Keratinocyte (primary cell): ENCODE results near the gene GZMM. TPM values are rescaled to one million over a fixed set of nuclear protein-coding genes. Genes with fewer than 3 reads are reported as not detected.

Experiments used
- DNase-seq: peaks from one replicate; pipeline ENCODE4 v3.0.0-alpha.2; 2011; ENCODE audit warnings: low read depth, missing footprints, low spot score
- FAIRE-seq: peaks from 2 replicates; lab custom pipeline; 2011; peaks lifted over from hg19 to GRCh38; lab: Jason Lieb, UNC
- H2AFZ ChIP-seq: 2 replicates; pipeline ENCODE4 v1.6.0; 2012; ENCODE audit warnings: low read length, control low read depth, inconsistent platforms; ENCODE audit not compliant: control insufficient read depth
- H3K27ac ChIP-seq: 2 replicates; pipeline ENCODE4 v1.5.1; 2011; ENCODE audit warnings: low read length; ENCODE audit not compliant: control insufficient read depth, insufficient read depth
- H3K27me3 ChIP-seq: 3 replicates; pipeline ENCODE4 v1.6.0; 2011; ENCODE audit warnings: low read length; ENCODE audit not compliant: control insufficient read depth, insufficient read depth; ENCODE audit errors: extremely low read depth
- H3K36me3 ChIP-seq, 2 experiments: 2 replicates in 1 of 2; 3 replicates in 1 of 2; pipeline ENCODE4 v1.5.1; 2011; ENCODE audit warnings: low read length in 2 of 2, mild to moderate bottlenecking in 1 of 2; ENCODE audit not compliant: control insufficient read depth in 2 of 2, insufficient read depth in 2 of 2; ENCODE audit errors: extremely low read depth in 1 of 2
- H3K4me1 ChIP-seq: 3 replicates; pipeline ENCODE4 v1.5.1; 2011; ENCODE audit warnings: low read length; ENCODE audit not compliant: control insufficient read depth, insufficient read depth; ENCODE audit errors: extremely low read depth
- H3K4me2 ChIP-seq: 3 replicates; pipeline ENCODE4 v1.6.0; 2011; ENCODE audit warnings: low read depth, low read length; ENCODE audit not compliant: control insufficient read depth, insufficient read depth; ENCODE audit errors: extremely low read depth
- H3K4me3 ChIP-seq, 3 experiments: fragments of 200-600 bp in 1 of 3; sonication (generic) in 1 of 3; 2 replicates in 2 of 3; 3 replicates in 1 of 3; pipeline ENCODE4 v1.5.1; 2011 to 2016; ENCODE audit warnings: low read length in 3 of 3, mild to moderate bottlenecking in 3 of 3, control low read depth in 2 of 3, inconsistent platforms in 1 of 3, low read depth in 1 of 3, mixed read lengths in 1 of 3, mixed run types in 1 of 3, moderate library complexity in 1 of 3; ENCODE audit not compliant: control insufficient read depth in 2 of 3, insufficient read depth in 2 of 3; ENCODE audit errors: extremely low read depth in 1 of 3
- H3K79me2 ChIP-seq: 2 replicates; pipeline ENCODE4 v1.6.0; 2012; ENCODE audit warnings: low read length; ENCODE audit not compliant: control insufficient read depth, insufficient read depth
- H3K9ac ChIP-seq: 3 replicates; pipeline ENCODE4 v1.6.0; 2011; ENCODE audit warnings: low read length; ENCODE audit not compliant: control insufficient read depth, insufficient read depth; ENCODE audit errors: extremely low read depth
- H3K9me1 ChIP-seq: 3 replicates; pipeline ENCODE4 v1.6.0; 2011; ENCODE audit warnings: low read length; ENCODE audit not compliant: control insufficient read depth, insufficient read depth; ENCODE audit errors: extremely low read depth
- H3K9me3 ChIP-seq: 2 replicates; pipeline ENCODE4 v1.5.1; 2012; ENCODE audit warnings: low read depth, low read length; ENCODE audit not compliant: control insufficient read depth
- H4K20me1 ChIP-seq: 3 replicates; pipeline ENCODE4 v1.6.0; 2011; ENCODE audit warnings: low read length; ENCODE audit not compliant: control insufficient read depth, insufficient read depth; ENCODE audit errors: extremely low read depth
- CTCF ChIP-seq, 3 experiments: IDR thresholded peaks in 1 of 3; conservative IDR thresholded peaks in 1 of 3; optimal IDR thresholded peaks in 1 of 3; 2 replicates in 2 of 3; 3 replicates in 1 of 3; pipeline versions ENCODE3 to v1.5.1; 2011; ENCODE audit warnings: low read length in 3 of 3, mild to moderate bottlenecking in 3 of 3, moderate library complexity in 2 of 3, control low read depth in 1 of 3, inconsistent platforms in 1 of 3; ENCODE audit not compliant: insufficient read depth in 2 of 3; ENCODE audit errors: extremely low read depth in 1 of 3
- EZH2 ChIP-seq: IDR thresholded peaks from one replicate; pipeline ENCODE4 v1.6.1; 2012; ENCODE audit warnings: inconsistent platforms, mild to moderate bottlenecking, low read length, moderate library complexity
- dilution Hi-C: fragments of 300-500 bp; cut with MboI; formaldehyde crosslinking; loops from one replicate; pipeline ENCODE4 v1.7.0; 2020; ENCODE audit warnings: low sequenced_read_pairs; ENCODE audit not compliant: extremely low pct_ligation_motif_present
- polyA plus RNA-seq, 5 experiments: library from polyadenylated mRNA; depleted of rRNA in 3 of 5; stranded (reverse) in 3 of 5; stranded (forward) in 1 of 5; unstranded in 1 of 5; fragments of >200 nt; gene quantifications; 1 replicate in 1 of 5; 2 replicates in 3 of 5; 3 replicates in 1 of 5; pipeline versions ENCODE4 v1.2.1 to v1.2.3, GENCODE V29; 2011 to 2012; ENCODE audit warnings: missing spikeins in 2 of 5, low read depth in 1 of 5, low replicate concordance in 1 of 5

The GZMM gene
- polyA plus RNA-seq, 1 donor (not counting 4 experiments of a cell fraction or from before 2014, with no cell fraction given) = not detected

GRCh38 chr19:579111-579841 lies 35.4 kb downstream of the GZMM start:
- H3K27ac ChIP-seq = no peak overlapping the region
- no peaks in the 10 kb centered on the region for H3K27me3 ChIP-seq
- H3K4me3 ChIP-seq = no peak overlapping the region
- no peak overlapping the region for H3K4me2 ChIP-seq
- H4K20me1 ChIP-seq = peaks cover 57% of the 10 kb centered on the region
- dilution Hi-C loops = no loop called here
- H3K9ac ChIP-seq = no peak overlapping the region
- peaks cover 27 to 31% of the 10 kb centered on the region in 2 experiments for H3K36me3 ChIP-seq
- H3K4me1 ChIP-seq = peaks cover 27% of the 10 kb centered on the region
- no peak overlapping the region for H2AFZ ChIP-seq
- no peaks in the 10 kb centered on the region for H3K9me1 ChIP-seq
- TF ChIP-seq CTCF (optimal IDR thresholded peaks at IDR 0.05 in 1 of 3, IDR thresholded peaks at IDR 0.05 in 1 of 3, conservative IDR thresholded peaks at IDR 0.05 in 1 of 3; ENCODE audit: extremely low read depth in 1 of 3, insufficient read depth in 2 of 3, low read length in 3 of 3) (no peak), EZH2 (no peak)
- H3K9me3 ChIP-seq = no peaks in the 10 kb centered on the region
- DNase-seq (no peak), FAIRE-seq (no peak)
- peaks cover 72% of the 10 kb centered on the region for H3K79me2 ChIP-seq

GRCh38 chr19:579842-580155 lies 35.9 kb downstream of the GZMM start:
- H3K4me3 ChIP-seq = no peak overlapping the region
- no peaks in the 10 kb centered on the region for H3K9me1 ChIP-seq
- H3K4me2 ChIP-seq = no peak overlapping the region
- H3K9ac ChIP-seq = no peak overlapping the region
- H3K36me3 ChIP-seq = peaks cover 27 to 31% of the 10 kb centered on the region in 2 experiments
- no peaks in the 10 kb centered on the region for H3K27me3 ChIP-seq
- peaks cover 67% of the 10 kb centered on the region for H3K79me2 ChIP-seq
- H4K20me1 ChIP-seq = peaks cover 59% of the 10 kb centered on the region
- H2AFZ ChIP-seq = no peak overlapping the region
- DNase-seq (no peak), FAIRE-seq (no peak)
- H3K9me3 ChIP-seq = no peaks in the 10 kb centered on the region
- peaks cover 22% of the 10 kb centered on the region for H3K4me1 ChIP-seq
- H3K27ac ChIP-seq = no peak overlapping the region
- TF ChIP-seq EZH2 (no peak), CTCF (optimal IDR thresholded peaks at IDR 0.05 in 1 of 3, IDR thresholded peaks at IDR 0.05 in 1 of 3, conservative IDR thresholded peaks at IDR 0.05 in 1 of 3; ENCODE audit: extremely low read depth in 1 of 3, insufficient read depth in 2 of 3, low read length in 3 of 3) (no peak)
- dilution Hi-C loops = no loop called here
